Esophagus muscularis mucosa (tissue), 2 donors: ENCODE data around the gene CBX4.

Experiments used
- EP300 ChIP-seq: sonication (generic); formaldehyde crosslinking; IDR thresholded peaks from one replicate; pipeline ENCODE4 v1.6.1; 2017; ENCODE audit warnings: antibody characterized with exemption
- POLR2A ChIP-seq: fragments of 450-650 bp; IDR thresholded peaks from one replicate; pipeline ENCODE4 v1.6.1; 2017; ENCODE audit warnings: antibody characterized with exemption, moderate library complexity, mild to moderate bottlenecking, low read depth

GRCh38 chr17:79791735-79792161 is 47.5 kb downstream of the CBX4 start:
- no peak for TF ChIP-seq EP300
- no peak for TF ChIP-seq POLR2A
